Central memory CD8-positive, alpha-beta T cell (primary cell): ENCODE measurements around the gene ARRDC2.
A peak's percentile ranks its signal among the peaks of the same experiment; 100 is the strongest.

Experiments
- ATAC-seq: fragments of 150-1000 bp; cut with Tn5 transposase; replicated peaks from 2 replicates; pipeline ENCODE4 v1.10.0; 2022; ENCODE audit warnings: mild to moderate bottlenecking, moderate FRiP score, moderate number of reproducible peaks; ENCODE audit not compliant: poor library complexity, severe bottlenecking; ENCODE audit errors: extremely low read depth
- DNase-seq, 2 donors: peaks; one replicate each; pipeline ENCODE4 v3.0.0; 2021; ENCODE audit warnings: low spot score in 2 of 2
- H3K27ac Mint-ChIP-seq: one replicate; pipeline ENCODE4 v1.8.0; 2022; ENCODE audit warnings: low read depth, mild to moderate bottlenecking, moderate library complexity, mixed read lengths
- H3K27me3 Mint-ChIP-seq: one replicate; pipeline ENCODE4 v1.8.0; 2022; ENCODE audit warnings: mixed read lengths
- H3K36me3 Mint-ChIP-seq: one replicate; pipeline ENCODE4 v1.8.0; 2022; ENCODE audit warnings: mild to moderate bottlenecking, moderate library complexity, mixed read lengths; ENCODE audit not compliant: insufficient read depth
- H3K4me1 Mint-ChIP-seq: one replicate; pipeline ENCODE4 v1.8.0; 2022; ENCODE audit warnings: mixed read lengths
- H3K4me3 Mint-ChIP-seq: one replicate; pipeline ENCODE4 v1.8.0; 2022; ENCODE audit warnings: mild to moderate bottlenecking, moderate library complexity, mixed read lengths
- H3K9me3 Mint-ChIP-seq: one replicate; pipeline ENCODE4 v1.8.0; 2022; ENCODE audit warnings: mixed read lengths

Gene ARRDC2

GRCh38 chr19:18007917-18008673 lies at the start of gene ARRDC2:
TSS of gene ARRDC2 (plus strand) at chr19:18008170. CDS start at chr19:18008311, 141 bp downstream.
- no peaks in the 10 kb centered on the region for H3K27me3 Mint-ChIP-seq
- H3K9me3 Mint-ChIP-seq: no peaks in the 10 kb centered on the region
- H3K27ac Mint-ChIP-seq: peak within 1 kb of the TSS; percentile 97
- peak; percentile 76 for ATAC-seq
- peak within 1 kb of the TSS; percentile 95 for H3K4me3 Mint-ChIP-seq
- H3K36me3 Mint-ChIP-seq: peaks cover 64% of the 10 kb centered on the region
- DNase-seq: peak; percentile 75 to 82
- H3K4me1 Mint-ChIP-seq: peaks cover 13% of the 10 kb centered on the region

DNA sequence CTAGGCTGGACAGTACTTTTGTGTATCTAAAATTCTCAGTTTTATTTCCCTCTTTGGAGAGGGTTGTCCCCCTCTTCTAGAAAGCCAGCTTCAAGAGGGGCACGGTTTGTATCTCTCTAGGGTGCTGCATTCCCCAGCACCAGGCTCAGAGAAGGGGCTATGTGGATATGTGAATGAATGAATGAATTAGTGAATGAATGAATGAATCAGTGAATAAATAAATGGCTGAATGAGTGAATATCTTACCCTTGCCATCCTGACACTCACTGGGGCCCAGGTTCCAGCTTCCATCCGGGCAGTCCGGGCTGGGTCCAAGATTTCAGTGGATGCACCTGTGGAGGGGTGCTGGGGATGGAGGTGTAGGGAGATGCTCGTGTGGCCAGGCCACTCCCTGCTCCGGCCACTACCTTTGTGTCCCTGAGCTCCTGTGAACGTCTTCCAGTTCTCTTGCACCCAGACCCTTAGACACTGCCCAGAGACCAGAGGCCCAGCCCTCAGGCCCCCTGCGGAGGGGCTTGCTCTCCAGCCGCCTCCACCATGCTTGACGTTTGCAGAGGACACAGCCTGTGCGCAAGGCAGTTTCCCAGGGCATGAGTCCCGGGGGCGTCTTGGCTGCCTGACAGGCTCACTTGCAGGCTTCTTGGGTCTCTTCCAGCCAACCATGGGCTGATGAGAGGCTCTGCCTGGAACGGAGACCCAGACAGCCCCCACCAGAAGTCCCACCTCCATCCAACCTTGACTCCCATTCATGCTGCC lies 43.9 kb upstream of the ARRDC2 start:
- Mint-ChIP-seq H3K4me3 (no peak overlapping the region), H3K27ac (no peak overlapping the region), H3K36me3 (peaks cover 1% of the 10 kb centered on the region), H3K9me3 (no peaks in the 10 kb centered on the region), H3K27me3 (peaks cover 61% of the 10 kb centered on the region), H3K4me1 (peaks cover 11% of the 10 kb centered on the region)
- DNase-seq: no peak
- ATAC-seq: no peak

DNA sequence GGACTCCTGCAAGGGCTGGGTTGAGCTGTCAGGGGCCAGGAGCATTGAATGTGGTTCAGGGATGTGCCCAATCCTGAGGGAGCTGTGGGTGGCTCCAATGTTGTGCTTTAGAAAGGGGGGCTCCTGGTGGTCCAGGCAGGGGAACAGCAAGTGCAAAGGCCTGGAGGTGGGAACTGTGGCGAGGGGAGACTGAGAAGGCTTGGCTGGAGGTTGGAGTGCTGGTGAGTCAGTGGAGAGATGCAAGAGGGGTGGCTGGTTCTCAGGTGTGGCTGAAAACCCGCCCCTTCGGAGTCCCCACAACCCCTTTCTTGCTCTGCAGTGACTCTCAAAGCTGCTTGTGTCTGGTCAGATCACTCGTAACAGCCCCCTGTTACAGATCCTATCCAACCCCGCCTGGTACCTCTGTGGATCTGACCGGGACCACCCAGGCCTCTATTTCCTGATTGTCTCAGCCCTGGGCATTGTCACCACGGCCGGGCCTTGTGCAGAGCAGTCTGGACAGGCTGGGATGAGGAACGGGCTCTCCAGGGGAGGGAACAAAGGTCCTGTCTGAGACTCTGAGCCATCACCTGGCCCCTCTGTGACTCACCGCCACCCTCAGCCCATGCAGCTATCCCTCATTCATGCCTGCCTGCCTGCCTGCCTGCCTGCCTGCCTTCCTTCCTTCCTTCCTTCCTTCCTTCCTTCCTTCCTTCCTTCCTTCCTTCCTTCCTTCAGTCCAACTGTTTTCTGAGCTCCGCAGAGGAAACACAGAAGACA lies 42.4 kb upstream of the ARRDC2 start:
- ATAC-seq: no peak
- DNase-seq: no peak
- H3K9me3 Mint-ChIP-seq: no peaks in the 10 kb centered on the region
- H3K4me3 Mint-ChIP-seq: no peak overlapping the region
- H3K4me1 Mint-ChIP-seq: peaks cover 11% of the 10 kb centered on the region
- peaks cover 61% of the 10 kb centered on the region for H3K27me3 Mint-ChIP-seq
- peaks cover 1% of the 10 kb centered on the region for H3K36me3 Mint-ChIP-seq
- no peak overlapping the region for H3K27ac Mint-ChIP-seq

DNA sequence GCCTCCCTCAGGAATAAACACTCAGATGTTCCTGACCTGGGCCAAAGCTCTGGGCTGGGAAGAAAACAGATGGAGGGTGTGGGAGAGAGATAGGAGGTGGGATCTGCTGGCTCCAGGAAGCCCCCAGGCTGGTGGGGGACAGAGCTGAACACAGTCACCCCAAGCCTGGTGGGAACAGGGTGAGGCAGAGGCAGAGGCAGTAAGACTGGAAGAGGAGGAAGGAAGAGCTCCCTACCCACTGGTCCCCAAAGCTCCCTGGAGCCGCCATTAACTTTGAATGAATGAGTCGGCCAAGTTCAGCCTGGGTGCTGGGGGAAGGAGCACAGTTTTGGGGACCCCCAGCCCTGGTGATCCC lies 41.9 kb upstream of the ARRDC2 start:
- H3K27me3 Mint-ChIP-seq: peaks cover 61% of the 10 kb centered on the region
- no peak overlapping the region for H3K27ac Mint-ChIP-seq
- no peaks in the 10 kb centered on the region for H3K9me3 Mint-ChIP-seq
- peaks cover 1% of the 10 kb centered on the region for H3K36me3 Mint-ChIP-seq
- no peak for ATAC-seq
- H3K4me3 Mint-ChIP-seq: no peak overlapping the region
- peaks cover 11% of the 10 kb centered on the region for H3K4me1 Mint-ChIP-seq
- no peak for DNase-seq

DNA sequence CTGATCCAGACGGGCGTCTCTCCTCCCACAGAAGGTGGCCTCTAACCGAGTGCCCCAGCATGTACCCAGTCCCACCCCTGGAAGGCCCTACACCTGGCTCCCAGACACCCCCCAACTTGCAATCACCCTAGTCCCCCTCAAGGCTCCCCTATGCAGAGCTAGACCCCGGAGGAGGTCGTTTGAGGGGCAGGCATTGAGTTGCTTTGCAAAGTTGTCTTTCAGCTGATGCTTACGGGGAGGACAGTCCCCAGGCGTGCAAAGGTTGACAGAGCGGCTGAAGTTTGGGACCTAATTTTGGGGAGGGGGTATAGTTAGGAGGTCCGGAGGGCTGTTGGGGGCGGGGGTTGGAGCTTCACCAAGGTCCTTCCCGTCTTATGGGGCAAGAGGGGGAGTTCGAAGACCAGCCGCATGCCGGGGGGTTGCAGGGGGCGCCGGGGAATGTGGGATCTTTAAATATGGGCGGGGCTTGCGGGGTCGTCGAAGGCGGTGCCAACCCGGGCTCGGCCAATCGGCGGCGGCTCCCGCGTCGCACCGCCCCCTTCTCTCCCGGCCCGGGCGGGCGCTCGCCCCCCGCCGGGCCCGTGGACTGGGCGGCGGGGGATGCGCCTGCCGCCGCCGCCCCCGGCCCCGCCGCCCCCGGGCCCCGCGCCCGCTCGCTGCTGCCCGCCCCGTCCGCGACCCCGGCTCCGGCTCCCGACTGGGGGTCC lies 41.3 kb upstream of the ARRDC2 start, which contains the start of gene KCNN1:
TSS of gene KCNN1 (plus strand) at position 558 of the 707 bp plus-strand sequence. CDS start 6,782 bp downstream, outside the sequence.
- Mint-ChIP-seq H3K4me1 (peaks cover 11% of the 10 kb centered on the region), H3K9me3 (no peaks in the 10 kb centered on the region), H3K36me3 (peaks cover 1% of the 10 kb centered on the region), H3K27me3 (peaks cover 61% of the 10 kb centered on the region), H3K27ac (no peak within 1 kb of the TSS), H3K4me3 (peak within 1 kb of the TSS; percentile 33)
- ATAC-seq: no peak
- no peak for DNase-seq

DNA sequence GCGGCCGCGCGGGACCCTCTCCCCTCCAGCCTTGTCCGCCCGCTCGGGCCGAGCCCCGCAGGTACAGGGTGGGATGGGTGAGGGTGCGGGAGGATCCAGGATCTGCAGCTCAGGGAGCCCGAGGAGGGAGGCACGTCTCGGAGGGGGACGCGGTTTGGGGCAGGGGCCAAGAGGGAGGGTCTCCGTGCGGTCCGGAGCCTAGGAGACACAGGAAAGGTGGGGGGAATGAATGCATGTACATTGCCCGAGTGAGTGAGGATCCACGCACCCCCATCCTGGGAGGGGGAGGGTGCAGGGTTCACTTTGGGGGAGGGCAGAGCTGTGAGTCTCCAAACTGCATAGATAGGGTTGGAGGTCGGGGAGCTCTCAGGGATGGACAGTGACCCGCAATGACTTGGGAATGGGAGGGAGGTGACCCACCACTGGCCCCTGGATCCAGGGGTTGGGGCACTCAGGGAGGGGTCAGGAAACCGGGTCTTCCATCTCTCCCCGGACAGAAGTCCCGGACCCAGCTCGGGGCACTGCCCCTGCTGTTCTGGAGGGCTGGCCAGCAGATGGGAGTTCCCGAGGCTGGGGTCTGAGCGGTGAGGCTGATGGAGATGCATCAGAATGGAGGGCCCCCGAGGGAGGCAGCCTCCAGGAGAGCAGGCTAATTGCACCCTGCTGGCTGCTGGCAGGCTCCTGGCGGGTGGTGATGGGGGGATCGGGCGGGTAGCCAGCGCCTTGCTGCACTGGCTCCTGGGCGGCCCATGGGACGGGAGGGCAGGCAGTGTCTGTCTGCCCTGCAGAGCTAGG lies 40.5 kb upstream of the ARRDC2 start:
- Mint-ChIP-seq H3K27me3 (peaks cover 53% of the 10 kb centered on the region), H3K27ac (no peak overlapping the region), H3K9me3 (no peaks in the 10 kb centered on the region), H3K36me3 (peaks cover 1% of the 10 kb centered on the region), H3K4me1 (peaks cover 11% of the 10 kb centered on the region), H3K4me3 (no peak overlapping the region)
- ATAC-seq (no peak), DNase-seq (no peak)

GRCh38 chr19:17968362-17968761 lies 39.6 kb upstream of the ARRDC2 start:
- Mint-ChIP-seq H3K27me3 (peaks cover 48% of the 10 kb centered on the region), H3K4me3 (no peak overlapping the region), H3K27ac (no peak overlapping the region), H3K9me3 (no peaks in the 10 kb centered on the region), H3K4me1 (peaks cover 11% of the 10 kb centered on the region), H3K36me3 (peaks cover 1% of the 10 kb centered on the region)
- ATAC-seq: no peak
- DNase-seq: no peak

DNA sequence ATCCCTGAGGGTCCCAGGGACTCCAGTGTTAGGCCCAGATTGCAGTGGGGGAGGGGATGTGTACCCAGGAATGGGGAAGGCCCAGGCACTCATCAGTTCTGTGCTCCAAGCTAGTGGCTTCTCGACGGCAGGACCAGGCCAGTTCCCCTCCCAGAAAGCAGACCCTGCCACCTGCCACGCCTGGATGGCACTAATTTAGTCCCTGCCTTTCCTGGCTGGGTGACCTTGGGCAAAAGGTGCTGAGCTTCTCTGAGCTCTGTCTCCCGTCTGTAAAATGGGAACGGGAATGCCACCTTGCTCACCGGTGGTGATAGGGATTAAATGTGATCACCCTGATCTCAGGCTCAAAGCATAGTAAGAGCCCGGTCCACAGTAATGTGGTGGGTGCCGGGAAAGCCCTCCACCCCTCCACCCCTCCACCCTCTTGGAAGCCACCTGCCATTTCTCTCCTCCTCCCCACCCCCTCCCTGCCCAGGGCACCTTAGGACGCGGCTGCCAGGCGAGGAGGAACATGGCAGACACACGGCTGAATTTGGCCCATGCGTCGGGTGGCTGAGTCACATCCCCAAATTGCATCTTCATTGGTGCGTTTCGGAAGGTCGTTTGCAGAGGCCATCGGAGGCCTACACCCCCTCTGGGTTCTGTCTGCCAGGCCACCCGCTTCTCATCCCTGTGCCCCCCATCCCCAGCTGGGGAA lies 38.7 kb upstream of the ARRDC2 start:
- DNase-seq (no peak), ATAC-seq (no peak)
- Mint-ChIP-seq H3K4me1 (peaks cover 11% of the 10 kb centered on the region), H3K36me3 (peaks cover 1% of the 10 kb centered on the region), H3K27ac (no peak overlapping the region), H3K9me3 (no peaks in the 10 kb centered on the region), H3K4me3 (no peak overlapping the region), H3K27me3 (peaks cover 39% of the 10 kb centered on the region)

GRCh38 chr19:17972230-17972629 lies 35.7 kb upstream of the ARRDC2 start:
- no peaks in the 10 kb centered on the region for H3K9me3 Mint-ChIP-seq
- ATAC-seq (no peak), DNase-seq (no peak)
- peaks cover 9% of the 10 kb centered on the region for H3K27me3 Mint-ChIP-seq
- H3K4me3 Mint-ChIP-seq: no peak overlapping the region
- H3K36me3 Mint-ChIP-seq: no peaks in the 10 kb centered on the region
- H3K4me1 Mint-ChIP-seq: no peaks in the 10 kb centered on the region
- H3K27ac Mint-ChIP-seq: no peak overlapping the region

- Mint-ChIP-seq H3K36me3 (no peaks in the 10 kb centered on the region), H3K27ac (no peak overlapping the region), H3K4me1 (no peaks in the 10 kb centered on the region), H3K4me3 (no peak overlapping the region), H3K27me3 (no peaks in the 10 kb centered on the region), H3K9me3 (no peaks in the 10 kb centered on the region)
- DNase-seq: no peak
- ATAC-seq: no peak
These were observed 34.2 kb upstream of the ARRDC2 start for GRCh38 chr19:17973759-17974158.

DNA sequence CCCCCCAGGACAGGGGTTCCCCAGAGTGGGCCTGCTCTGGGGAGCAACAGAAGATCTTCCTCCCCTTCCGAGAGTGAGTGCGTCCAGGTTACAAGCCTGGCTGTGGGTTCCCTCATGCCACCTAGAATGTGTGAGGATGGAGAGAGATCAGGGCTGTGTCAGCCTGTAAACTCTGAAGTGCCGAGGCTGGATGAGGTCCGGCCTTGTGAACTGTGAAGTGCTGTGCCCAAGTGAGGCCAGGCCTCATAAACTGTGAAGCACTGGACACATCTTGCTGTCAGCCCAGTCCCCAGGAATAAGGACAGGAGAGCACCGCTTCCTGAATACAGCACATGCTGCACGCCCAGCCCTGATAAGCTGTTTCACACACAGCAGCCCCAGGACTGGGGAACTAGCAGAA lies 33.4 kb upstream of the ARRDC2 start:
- no peak overlapping the region for H3K27ac Mint-ChIP-seq
- H3K36me3 Mint-ChIP-seq: no peaks in the 10 kb centered on the region
- H3K27me3 Mint-ChIP-seq: no peaks in the 10 kb centered on the region

More for the DNA sequence above, 33.4 kb upstream of the ARRDC2 start:
- H3K4me3 Mint-ChIP-seq: no peak overlapping the region
- DNase-seq: no peak
- H3K4me1 Mint-ChIP-seq: no peaks in the 10 kb centered on the region
- ATAC-seq: no peak
- no peaks in the 10 kb centered on the region for H3K9me3 Mint-ChIP-seq
